Upper lobe of left lung (tissue), 4 donors: ENCODE measurements around the gene ZBTB3.

Experiments used
- CTCF ChIP-seq, 6 experiments: fragments of 450-650 bp in 4 of 6; fragments of 200-600 bp in 2 of 6; sonication (generic) in 2 of 6; IDR thresholded peaks; one replicate each; pipeline ENCODE4 v1.5.1; 2016 to 2019; ENCODE audit warnings: antibody characterized with exemption in 6 of 6
- POLR2A ChIP-seq, 4 donors: fragments of 450-650 bp; IDR thresholded peaks; one replicate each; pipeline ENCODE4 v1.5.1; 2016 to 2017; ENCODE audit warnings: antibody characterized with exemption in 4 of 4, mild to moderate bottlenecking in 2 of 4

GRCh38 chr11:62752177-62752785, 1.7 kb downstream of the ZBTB3 start:
- TF ChIP-seq CTCF (IDR thresholded peaks at IDR 0.05) (no peak), POLR2A (IDR thresholded peaks at IDR 0.05) (no peak)
